NT2/D1 (cell line): ENCODE results near the gene KIAA1217.

Experiments used
- SUZ12 ChIP-seq: IDR thresholded peaks from 2 replicates; pipeline ENCODE4 v1.6.1; 2011; ENCODE audit not compliant: insufficient read length, insufficient read depth; ENCODE audit errors: extremely low read depth
- YY1 ChIP-seq: IDR thresholded peaks from 2 replicates; pipeline ENCODE4 v1.6.1; 2011; ENCODE audit not compliant: insufficient read length, insufficient read depth
- ZNF274 ChIP-seq: IDR thresholded peaks from 2 replicates; pipeline ENCODE4 v1.6.1; 2011; ENCODE audit warnings: mild to moderate bottlenecking, low read depth, low read length

GRCh38 chr10:24449321-24449740, 240.4 kb downstream of the KIAA1217 start:
- TF ChIP-seq YY1 (no peak), SUZ12 (no peak), ZNF274 (no peak)
